ENCODE measurements around the gene NAT9. TPM values are rescaled to one million over a fixed set of nuclear protein-coding genes. Genes with fewer than 3 reads are reported as not detected.

Gene NAT9
- total RNA-seq, 3 donors from 2014 or later, result 35.8 to 40.6 (median 39.8) TPM

DNA sequence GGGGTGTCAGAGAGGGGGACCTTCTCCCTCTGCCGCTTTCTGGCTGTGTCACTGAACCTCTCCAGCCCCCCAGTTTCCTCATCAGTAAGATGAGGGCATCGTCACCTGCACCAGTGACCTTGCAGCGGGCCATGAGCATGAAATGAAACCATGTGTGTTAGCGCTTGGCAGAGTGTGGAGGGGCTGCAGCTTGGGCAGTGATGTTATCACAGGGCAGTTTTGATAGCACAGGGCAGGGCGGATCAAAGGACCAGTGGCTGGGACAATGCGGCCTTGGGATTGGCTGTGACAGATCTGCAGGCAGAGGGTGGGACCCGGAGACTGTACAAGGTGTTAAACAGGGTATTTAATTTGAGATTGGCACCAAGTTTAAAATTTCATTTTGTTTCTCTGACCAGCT, 38.9 kb upstream of the NAT9 start:
- ATAC-seq, result no peak
- no peaks in the 10 kb centered on the region for H3K36me3 ChIP-seq (ENCODE audit: low read depth)
- TF ChIP-seq, protein P1, sequence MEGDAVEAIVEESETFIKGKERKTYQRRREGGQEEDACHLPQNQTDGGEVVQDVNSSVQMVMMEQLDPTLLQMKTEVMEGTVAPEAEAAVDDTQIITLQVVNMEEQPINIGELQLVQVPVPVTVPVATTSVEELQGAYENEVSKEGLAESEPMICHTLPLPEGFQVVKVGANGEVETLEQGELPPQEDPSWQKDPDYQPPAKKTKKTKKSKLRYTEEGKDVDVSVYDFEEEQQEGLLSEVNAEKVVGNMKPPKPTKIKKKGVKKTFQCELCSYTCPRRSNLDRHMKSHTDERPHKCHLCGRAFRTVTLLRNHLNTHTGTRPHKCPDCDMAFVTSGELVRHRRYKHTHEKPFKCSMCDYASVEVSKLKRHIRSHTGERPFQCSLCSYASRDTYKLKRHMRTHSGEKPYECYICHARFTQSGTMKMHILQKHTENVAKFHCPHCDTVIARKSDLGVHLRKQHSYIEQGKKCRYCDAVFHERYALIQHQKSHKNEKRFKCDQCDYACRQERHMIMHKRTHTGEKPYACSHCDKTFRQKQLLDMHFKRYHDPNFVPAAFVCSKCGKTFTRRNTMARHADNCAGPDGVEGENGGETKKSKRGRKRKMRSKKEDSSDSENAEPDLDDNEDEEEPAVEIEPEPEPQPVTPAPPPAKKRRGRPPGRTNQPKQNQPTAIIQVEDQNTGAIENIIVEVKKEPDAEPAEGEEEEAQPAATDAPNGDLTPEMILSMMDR (IDR thresholded peaks at IDR 0.05), result no peak
- DNase-seq, result no peak
- H3K4me3 ChIP-seq, result no peak overlapping the region
- no peaks in the 10 kb centered on the region for H3K4me1 ChIP-seq (ENCODE audit: low read depth)
- H3K9me3 ChIP-seq, result no peaks in the 10 kb centered on the region
- intact Hi-C loops (cut with DNase I, micrococcal nuclease), result no loop called here

- H3K9me3 ChIP-seq, result no peaks in the 10 kb centered on the region
- TF ChIP-seq, protein P1 (IDR thresholded peaks at IDR 0.05), result no peak
- H3K36me3 ChIP-seq (ENCODE audit: low read depth), result no peaks in the 10 kb centered on the region
- intact Hi-C loops (cut with DNase I, micrococcal nuclease), result no loop called here
- no peak for DNase-seq
- no peak overlapping the region for H3K4me3 ChIP-seq
- no peak for ATAC-seq
- no peaks in the 10 kb centered on the region for H3K4me1 ChIP-seq (ENCODE audit: low read depth)
Observed at GRCh38 chr17:74814453-74814852, 38.3 kb upstream of the NAT9 start.

GRCh38 chr17:74812109-74813009, 36.2 kb upstream of the NAT9 start:
- ATAC-seq, result no peak
- Histone ChIP-seq H3K4me1 (ENCODE audit: low read depth) (no peaks in the 10 kb centered on the region), H3K9me3 (no peaks in the 10 kb centered on the region), H3K36me3 (ENCODE audit: low read depth) (no peaks in the 10 kb centered on the region), H3K4me3 (no peak overlapping the region)
- TF ChIP-seq, protein P1 (IDR thresholded peaks at IDR 0.05), result no peak
- intact Hi-C loops (cut with DNase I, micrococcal nuclease), result no loop called here
- DNase-seq, result no peak

DNA sequence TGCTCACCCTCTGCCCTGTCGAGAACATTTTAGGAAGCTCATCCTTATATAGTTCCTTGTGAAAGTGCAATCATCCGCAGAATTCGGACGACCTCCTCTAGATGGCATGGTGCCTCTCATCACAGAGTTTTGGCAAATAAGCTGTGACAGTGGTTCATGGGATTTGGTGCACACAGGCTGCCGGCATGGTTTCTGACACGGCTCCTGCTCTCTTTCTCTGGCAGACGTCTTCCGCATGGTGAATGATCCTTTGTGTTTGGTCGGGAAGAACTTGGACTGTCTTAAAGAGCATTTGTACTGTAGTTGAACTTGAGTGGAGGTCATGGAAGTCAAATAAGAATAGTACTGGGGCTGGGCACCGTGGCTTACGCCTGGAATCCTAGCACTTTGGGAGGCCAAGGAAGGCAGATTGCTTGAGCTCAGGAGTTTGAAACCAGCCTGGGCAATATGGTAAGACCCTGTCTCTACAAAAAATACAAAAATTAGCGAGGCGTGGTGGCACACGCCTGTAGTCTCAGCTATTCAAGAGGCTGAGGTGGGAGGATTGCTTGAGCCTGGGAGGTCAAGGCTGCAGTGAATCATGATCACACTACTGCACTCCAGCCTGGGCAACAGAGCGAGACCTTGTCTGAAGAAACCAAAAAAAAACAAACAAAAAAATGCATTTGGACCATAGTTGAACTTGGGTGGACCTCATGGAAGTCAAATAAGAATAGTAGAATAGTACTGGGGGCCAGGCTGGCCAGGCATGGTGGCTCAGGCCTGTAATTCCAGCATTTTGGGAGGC, 34.7 kb upstream of the NAT9 start:
- TF ChIP-seq, protein P1 (IDR thresholded peaks at IDR 0.05), result no peak
- DNase-seq (no peak), ATAC-seq (no peak)
- Histone ChIP-seq H3K4me3 (no peak overlapping the region), H3K4me1 (ENCODE audit: low read depth) (no peaks in the 10 kb centered on the region), H3K36me3 (ENCODE audit: low read depth) (no peaks in the 10 kb centered on the region), H3K9me3 (no peaks in the 10 kb centered on the region)
- intact Hi-C loops (cut with DNase I, micrococcal nuclease), result no loop called here

GRCh38 chr17:74808714-74809430, 32.7 kb upstream of the NAT9 start:
- H3K4me3 ChIP-seq, result no peak overlapping the region
- TF ChIP-seq, protein P1 (IDR thresholded peaks at IDR 0.05), result no peak
- H3K36me3 ChIP-seq (ENCODE audit: low read depth), result no peaks in the 10 kb centered on the region
- no peak for ATAC-seq
- no peak for DNase-seq
- intact Hi-C loops (cut with DNase I, micrococcal nuclease), result no loop called here
- no peaks in the 10 kb centered on the region for H3K9me3 ChIP-seq
- no peaks in the 10 kb centered on the region for H3K4me1 ChIP-seq (ENCODE audit: low read depth)

Data from mucosa of descending colon (tissue), 3 donors.